HCT116 (cell line): ENCODE data around the gene KIF5C. TPM values are rescaled to one million over a fixed set of nuclear protein-coding genes. Genes with fewer than 3 reads are reported as not detected.

Experiments
- ATAC-seq: fragments of 200-7000 bp; cut with Tn5 transposase; 2 replicates; pipeline ENCODE4 v1.9.1; 2020; ENCODE audit warnings: mild to moderate bottlenecking, moderate library complexity
- BruUV-seq: library from RNA; stranded (reverse); fragments of 400-500 nt; replicated peaks from 2 replicates; lab custom pipeline; 2021; lab: Mats Ljungman, UMichigan
- CTCF ChIA-PET: fragments of 300-600 bp; sonication (Branson Sonifier 250); formaldehyde crosslinking; loops from one replicate; lab custom pipeline; 2021; ENCODE audit warnings: antibody characterized with exemption; lab: Charles Lee
- POLR2A ChIA-PET: fragments of 300-600, 350-600 bp; sonication (Branson Sonifier 250); formaldehyde crosslinking; loops from one replicate; lab custom pipeline; 2021; ENCODE audit warnings: antibody characterized with exemption; lab: Charles Lee
- RAD21 ChIA-PET, 2 experiments: fragments of 300-600 bp; sonication (Branson Sonifier 250); formaldehyde crosslinking; loops; one replicate each; lab custom pipeline; 2023; ENCODE audit warnings: low total read pairs in 2 of 2; ENCODE audit not compliant: uncharacterized antibody in 2 of 2, unreplicated experiment in 2 of 2, low non-redundant PET in 1 of 2; lab: Charles Lee
- DNase-seq: peaks from one replicate; pipeline ENCODE4 v3.0.0-alpha.2; 2010; ENCODE audit warnings: low read depth, low spot score
- H2AFZ ChIP-seq: fragments of 200-600 bp; shearing (Covaris generic), sonication (generic); 2 replicates; pipeline ENCODE4 v1.6.1; 2017; ENCODE audit warnings: low read depth, mixed run types, mixed read lengths, antibody characterized with exemption, low read length; ENCODE audit not compliant: poor library complexity, severe bottlenecking
- H3K27ac ChIP-seq: 2 replicates; pipeline ENCODE4 v1.5.1; 2012; ENCODE audit warnings: low read depth, low read length
- H3K27me3 ChIP-seq: fragments of 200-600 bp; sonication (generic); 2 replicates; pipeline ENCODE4 v1.6.1; 2016; ENCODE audit warnings: mixed run types, low read length, mixed read lengths; ENCODE audit not compliant: insufficient read depth
- H3K36me3 ChIP-seq, 2 experiments: fragments of 200-500 bp in 1 of 2; fragments of 200-600 bp in 1 of 2; sonication (Bioruptor generic) in 1 of 2; sonication (generic) in 1 of 2; 2 replicates each; pipeline versions ENCODE4 v1.5.1 to v1.6.1; 2014 to 2016; ENCODE audit warnings: low read length in 2 of 2, inconsistent platforms in 1 of 2, mixed read lengths in 1 of 2, mixed run types in 1 of 2; ENCODE audit not compliant: insufficient read depth in 2 of 2, control insufficient read depth in 1 of 2
- H3K4me1 ChIP-seq, 2 experiments: fragments of 200-600 bp in 1 of 2; sonication (generic) in 1 of 2; 2 replicates each; pipeline versions ENCODE4 v1.5.1 to v1.6.1; 2012 to 2017; ENCODE audit warnings: low read length in 2 of 2, inconsistent platforms in 1 of 2, mild to moderate bottlenecking in 1 of 2, mixed read lengths in 1 of 2, mixed run types in 1 of 2, moderate library complexity in 1 of 2; ENCODE audit not compliant: insufficient read depth in 2 of 2, control insufficient read depth in 1 of 2
- H3K4me2 ChIP-seq: fragments of 200-600 bp; sonication (generic); 2 replicates; pipeline ENCODE4 v1.6.1; 2017; ENCODE audit warnings: mixed run types, low read length, mixed read lengths
- H3K4me3 ChIP-seq, 2 experiments: fragments of 200-600 bp in 1 of 2; sonication (generic) in 1 of 2; replicated peaks in 1 of 2; 2 replicates each; pipeline ENCODE4 v1.5.1; 2011 to 2016; ENCODE audit warnings: low read length in 2 of 2, control low read depth in 1 of 2, low read depth in 1 of 2, mild to moderate bottlenecking in 1 of 2, mixed read lengths in 1 of 2, mixed run types in 1 of 2
- H3K79me2 ChIP-seq: fragments of 200-600 bp; sonication (generic); 2 replicates; pipeline ENCODE4 v1.6.1; 2017; ENCODE audit warnings: mild to moderate bottlenecking, mixed run types, low read length, moderate library complexity, mixed read lengths; ENCODE audit not compliant: insufficient read depth
- H3K9ac ChIP-seq: fragments of 200-600 bp; sonication (generic); 2 replicates; pipeline ENCODE4 v1.6.1; 2016; ENCODE audit warnings: low read length, mixed read lengths
- H3K9me2 ChIP-seq: fragments of 200-600 bp; sonication (generic), shearing (Covaris generic); 2 replicates; pipeline ENCODE4 v1.6.1; 2017; ENCODE audit warnings: mixed run types, mild to moderate bottlenecking, moderate library complexity; ENCODE audit not compliant: insufficient read depth
- H3K9me3 ChIP-seq, 2 experiments: fragments of 200-500 bp in 1 of 2; fragments of 200-600 bp in 1 of 2; sonication (Bioruptor generic) in 1 of 2; sonication (generic) in 1 of 2; 2 replicates each; pipeline ENCODE4 v1.6.1; 2014 to 2017; ENCODE audit warnings: low read length in 2 of 2, mixed read lengths in 2 of 2, inconsistent platforms in 1 of 2, low read depth in 1 of 2, mild to moderate bottlenecking in 1 of 2, mixed run types in 1 of 2, moderate library complexity in 1 of 2; ENCODE audit not compliant: control insufficient read depth in 1 of 2, insufficient read depth in 1 of 2
- H4K20me1 ChIP-seq: fragments of 200-600 bp; sonication (generic), shearing (Covaris generic); 2 replicates; pipeline ENCODE4 v1.6.1; 2017; ENCODE audit warnings: mixed run types, mild to moderate bottlenecking, moderate library complexity; ENCODE audit not compliant: insufficient read depth
- CBX3 ChIP-seq: IDR thresholded peaks from 2 replicates; pipeline ENCODE4 v1.6.1; 2012; ENCODE audit warnings: low read depth
- CEBPB ChIP-seq: IDR thresholded peaks from 2 replicates; pipeline ENCODE4 v1.6.1; 2012; ENCODE audit warnings: low read depth
- EGR1 ChIP-seq: IDR thresholded peaks from 2 replicates; pipeline ENCODE4 v1.6.1; 2012; ENCODE audit warnings: low read depth
- ELF1 ChIP-seq: IDR thresholded peaks from 2 replicates; pipeline ENCODE4 v1.6.1; 2012; ENCODE audit warnings: low read depth, borderline replicate concordance
- EZH2 ChIP-seq: fragments of 200-600 bp; sonication (generic); IDR thresholded peaks from 2 replicates; pipeline ENCODE4 v1.6.1; 2017; ENCODE audit warnings: antibody characterized with exemption, mixed run types
- EZH2phosphoT487 ChIP-seq: fragments of 200-600 bp; IDR thresholded peaks from 2 replicates; pipeline ENCODE4 v1.6.1; 2018; ENCODE audit warnings: antibody characterized with exemption, borderline replicate concordance
- FOSL1 ChIP-seq: IDR thresholded peaks from 2 replicates; pipeline ENCODE4 v1.6.1; 2012; ENCODE audit warnings: low read depth
- JUND ChIP-seq: IDR thresholded peaks from 2 replicates; pipeline ENCODE4 v1.6.1; 2012
- POLR2AphosphoS5 ChIP-seq: IDR thresholded peaks from 2 replicates; pipeline ENCODE4 v1.6.1; 2011; ENCODE audit warnings: mild to moderate bottlenecking, low read depth, low read length, moderate library complexity
- RAD21 ChIP-seq: IDR thresholded peaks from 2 replicates; pipeline ENCODE4 v1.6.1; 2012; ENCODE audit warnings: low read depth, mild to moderate bottlenecking
- SIN3A ChIP-seq: IDR thresholded peaks from 2 replicates; pipeline ENCODE4 v1.6.1; 2012; ENCODE audit warnings: low read depth
- SRF ChIP-seq: IDR thresholded peaks from 2 replicates; pipeline ENCODE4 v1.6.1; 2012; ENCODE audit warnings: low read depth
- TCF7L2 ChIP-seq: IDR thresholded peaks from 2 replicates; pipeline ENCODE4 v1.7.0; 2011; ENCODE audit warnings: borderline replicate concordance, inconsistent platforms; ENCODE audit not compliant: insufficient read depth, insufficient read length; ENCODE audit errors: extremely low read depth
- ZFX ChIP-seq: fragments of 450-650 bp; IDR thresholded peaks from 2 replicates; pipeline ENCODE4 v1.6.1; 2017
- ZNF274 ChIP-seq: fragments of 200-500 bp; sonication (Bioruptor generic); IDR thresholded peaks from 2 replicates; pipeline ENCODE4 v1.6.1; 2014; ENCODE audit warnings: mild to moderate bottlenecking, low read depth, low read length, inconsistent platforms
- intact Hi-C: fragments of 100-400 bp; cut with micrococcal nuclease; formaldehyde crosslinking; loops from 2 replicates; pipeline ENCODE4 v1.10.0; 2022
- total RNA-seq: library from RNA; stranded (reverse); gene quantifications from one replicate; pipeline ENCODE4 v1.2.1, GENCODE V29; 2021; ENCODE audit not compliant: unreplicated experiment
- TF ChIP-seq, protein P1 (sequence below), 3 experiments: fragments of 200-600 bp in 1 of 3; sonication (generic) in 1 of 3; IDR thresholded peaks in 2 of 3; conservative IDR thresholded peaks in 1 of 3; 2 replicates each; pipeline ENCODE4 v1.5.1; 2012 to 2017; ENCODE audit warnings: low read depth in 2 of 3, low read length in 2 of 3, antibody characterized with exemption in 1 of 3, borderline replicate concordance in 1 of 3, control low read depth in 1 of 3, mild to moderate bottlenecking in 1 of 3, mixed read lengths in 1 of 3, mixed run types in 1 of 3, moderate library complexity in 1 of 3; ENCODE audit not compliant: insufficient read depth in 1 of 3
- TF ChIP-seq, protein P2 (sequence below): IDR thresholded peaks from 2 replicates; pipeline ENCODE4 v1.6.1; 2012
- TF ChIP-seq, protein P3 (sequence below): IDR thresholded peaks from 2 replicates; pipeline ENCODE4 v1.6.1; 2011; ENCODE audit warnings: mild to moderate bottlenecking, low read length, moderate library complexity; ENCODE audit not compliant: insufficient replicate concordance; ENCODE audit errors: extremely low read depth
- TF ChIP-seq, protein P4 (sequence below): IDR thresholded peaks from 2 replicates; pipeline ENCODE4 v1.6.1; 2012; ENCODE audit warnings: low read depth
- TF ChIP-seq, protein P5 (sequence below): IDR thresholded peaks from 2 replicates; pipeline ENCODE4 v1.6.1; 2012

KIF5C gene
- total RNA-seq, 1 experiment from 2014 or later: 6.5 TPM

DNA sequence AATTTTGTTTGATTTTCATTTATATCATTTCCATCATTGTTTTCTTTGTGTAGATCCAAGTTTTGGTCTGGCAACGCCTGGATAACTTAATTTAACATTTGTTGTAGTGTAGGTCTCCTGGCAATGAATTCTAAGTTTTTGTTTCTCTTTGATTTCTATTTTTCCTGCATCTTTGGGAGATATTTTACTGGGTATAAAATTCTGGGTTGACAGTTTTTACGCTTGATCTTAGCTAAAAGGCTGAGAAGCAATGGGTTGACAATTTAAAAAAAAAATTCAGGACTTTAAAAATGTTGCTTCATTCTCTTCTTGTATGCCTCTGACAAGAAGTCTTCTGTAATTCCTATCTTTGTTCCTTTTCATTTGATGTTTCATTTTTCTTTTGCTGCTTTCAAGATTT lies 172.1 kb downstream of the KIF5C start:
- CTCF ChIA-PET: no interaction called here
- no peaks in the 10 kb centered on the region for H3K9me2 ChIP-seq
- TF ChIP-seq ZNF274 (no peak), EGR1 (no peak), EZH2 (no peak), SIN3A (no peak), CBX3 (no peak), FOSL1 (no peak), RAD21 (no peak), JUND (no peak), ELF1 (no peak), ZFX (no peak), TCF7L2 (no peak), CEBPB (no peak), EZH2phosphoT487 (no peak), SRF (no peak), POLR2AphosphoS5 (no peak)
- TF ChIP-seq, protein P1, sequence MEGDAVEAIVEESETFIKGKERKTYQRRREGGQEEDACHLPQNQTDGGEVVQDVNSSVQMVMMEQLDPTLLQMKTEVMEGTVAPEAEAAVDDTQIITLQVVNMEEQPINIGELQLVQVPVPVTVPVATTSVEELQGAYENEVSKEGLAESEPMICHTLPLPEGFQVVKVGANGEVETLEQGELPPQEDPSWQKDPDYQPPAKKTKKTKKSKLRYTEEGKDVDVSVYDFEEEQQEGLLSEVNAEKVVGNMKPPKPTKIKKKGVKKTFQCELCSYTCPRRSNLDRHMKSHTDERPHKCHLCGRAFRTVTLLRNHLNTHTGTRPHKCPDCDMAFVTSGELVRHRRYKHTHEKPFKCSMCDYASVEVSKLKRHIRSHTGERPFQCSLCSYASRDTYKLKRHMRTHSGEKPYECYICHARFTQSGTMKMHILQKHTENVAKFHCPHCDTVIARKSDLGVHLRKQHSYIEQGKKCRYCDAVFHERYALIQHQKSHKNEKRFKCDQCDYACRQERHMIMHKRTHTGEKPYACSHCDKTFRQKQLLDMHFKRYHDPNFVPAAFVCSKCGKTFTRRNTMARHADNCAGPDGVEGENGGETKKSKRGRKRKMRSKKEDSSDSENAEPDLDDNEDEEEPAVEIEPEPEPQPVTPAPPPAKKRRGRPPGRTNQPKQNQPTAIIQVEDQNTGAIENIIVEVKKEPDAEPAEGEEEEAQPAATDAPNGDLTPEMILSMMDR (IDR thresholded peaks at IDR 0.05 in 2 of 3, conservative IDR thresholded peaks at IDR 0.05 in 1 of 3; ENCODE audit: borderline replicate concordance in 1 of 3, insufficient read depth in 1 of 3, low read depth in 2 of 3, low read length in 2 of 3): no peak
- TF ChIP-seq, protein P2, sequence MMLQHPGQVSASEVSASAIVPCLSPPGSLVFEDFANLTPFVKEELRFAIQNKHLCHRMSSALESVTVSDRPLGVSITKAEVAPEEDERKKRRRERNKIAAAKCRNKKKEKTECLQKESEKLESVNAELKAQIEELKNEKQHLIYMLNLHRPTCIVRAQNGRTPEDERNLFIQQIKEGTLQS: no peak
- TF ChIP-seq, protein P3, sequence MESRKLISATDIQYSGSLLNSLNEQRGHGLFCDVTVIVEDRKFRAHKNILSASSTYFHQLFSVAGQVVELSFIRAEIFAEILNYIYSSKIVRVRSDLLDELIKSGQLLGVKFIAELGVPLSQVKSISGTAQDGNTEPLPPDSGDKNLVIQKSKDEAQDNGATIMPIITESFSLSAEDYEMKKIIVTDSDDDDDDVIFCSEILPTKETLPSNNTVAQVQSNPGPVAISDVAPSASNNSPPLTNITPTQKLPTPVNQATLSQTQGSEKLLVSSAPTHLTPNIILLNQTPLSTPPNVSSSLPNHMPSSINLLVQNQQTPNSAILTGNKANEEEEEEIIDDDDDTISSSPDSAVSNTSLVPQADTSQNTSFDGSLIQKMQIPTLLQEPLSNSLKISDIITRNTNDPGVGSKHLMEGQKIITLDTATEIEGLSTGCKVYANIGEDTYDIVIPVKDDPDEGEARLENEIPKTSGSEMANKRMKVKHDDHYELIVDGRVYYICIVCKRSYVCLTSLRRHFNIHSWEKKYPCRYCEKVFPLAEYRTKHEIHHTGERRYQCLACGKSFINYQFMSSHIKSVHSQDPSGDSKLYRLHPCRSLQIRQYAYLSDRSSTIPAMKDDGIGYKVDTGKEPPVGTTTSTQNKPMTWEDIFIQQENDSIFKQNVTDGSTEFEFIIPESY: no peak
- TF ChIP-seq, protein P4, sequence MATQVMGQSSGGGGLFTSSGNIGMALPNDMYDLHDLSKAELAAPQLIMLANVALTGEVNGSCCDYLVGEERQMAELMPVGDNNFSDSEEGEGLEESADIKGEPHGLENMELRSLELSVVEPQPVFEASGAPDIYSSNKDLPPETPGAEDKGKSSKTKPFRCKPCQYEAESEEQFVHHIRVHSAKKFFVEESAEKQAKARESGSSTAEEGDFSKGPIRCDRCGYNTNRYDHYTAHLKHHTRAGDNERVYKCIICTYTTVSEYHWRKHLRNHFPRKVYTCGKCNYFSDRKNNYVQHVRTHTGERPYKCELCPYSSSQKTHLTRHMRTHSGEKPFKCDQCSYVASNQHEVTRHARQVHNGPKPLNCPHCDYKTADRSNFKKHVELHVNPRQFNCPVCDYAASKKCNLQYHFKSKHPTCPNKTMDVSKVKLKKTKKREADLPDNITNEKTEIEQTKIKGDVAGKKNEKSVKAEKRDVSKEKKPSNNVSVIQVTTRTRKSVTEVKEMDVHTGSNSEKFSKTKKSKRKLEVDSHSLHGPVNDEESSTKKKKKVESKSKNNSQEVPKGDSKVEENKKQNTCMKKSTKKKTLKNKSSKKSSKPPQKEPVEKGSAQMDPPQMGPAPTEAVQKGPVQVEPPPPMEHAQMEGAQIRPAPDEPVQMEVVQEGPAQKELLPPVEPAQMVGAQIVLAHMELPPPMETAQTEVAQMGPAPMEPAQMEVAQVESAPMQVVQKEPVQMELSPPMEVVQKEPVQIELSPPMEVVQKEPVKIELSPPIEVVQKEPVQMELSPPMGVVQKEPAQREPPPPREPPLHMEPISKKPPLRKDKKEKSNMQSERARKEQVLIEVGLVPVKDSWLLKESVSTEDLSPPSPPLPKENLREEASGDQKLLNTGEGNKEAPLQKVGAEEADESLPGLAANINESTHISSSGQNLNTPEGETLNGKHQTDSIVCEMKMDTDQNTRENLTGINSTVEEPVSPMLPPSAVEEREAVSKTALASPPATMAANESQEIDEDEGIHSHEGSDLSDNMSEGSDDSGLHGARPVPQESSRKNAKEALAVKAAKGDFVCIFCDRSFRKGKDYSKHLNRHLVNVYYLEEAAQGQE: no peak
- TF ChIP-seq, protein P5, sequence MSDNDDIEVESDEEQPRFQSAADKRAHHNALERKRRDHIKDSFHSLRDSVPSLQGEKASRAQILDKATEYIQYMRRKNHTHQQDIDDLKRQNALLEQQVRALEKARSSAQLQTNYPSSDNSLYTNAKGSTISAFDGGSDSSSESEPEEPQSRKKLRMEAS: no peak
- TF ChIP-seq, all 23 proteins: peak for 0
- POLR2A ChIA-PET: no interaction called here
- intact Hi-C loops: no loop called here
- no peaks in the 10 kb centered on the region for H3K4me1 ChIP-seq
- RAD21 ChIA-PET: no interaction called here
- H3K4me2 ChIP-seq: no peak overlapping the region
- H3K79me2 ChIP-seq: no peaks in the 10 kb centered on the region
- no peaks in the 10 kb centered on the region for H3K36me3 ChIP-seq
- no peaks in the 10 kb centered on the region for H3K9me3 ChIP-seq
- no peak overlapping the region for H3K4me3 ChIP-seq
- H4K20me1 ChIP-seq: no peaks in the 10 kb centered on the region
- DNase-seq: no peak
- H3K9ac ChIP-seq: no peak overlapping the region
- H2AFZ ChIP-seq: no peak overlapping the region
- BruUV-seq: no TSS peak
- no peak for ATAC-seq
- no peaks in the 10 kb centered on the region for H3K27me3 ChIP-seq
- no peak overlapping the region for H3K27ac ChIP-seq
